Skeletal muscle tissue (tissue), 4 donors: ENCODE measurements around the gene POLR3H. TPM values are rescaled to one million over a fixed set of nuclear protein-coding genes. Genes with fewer than 3 reads are reported as not detected.

Experiments
- H3K27ac ChIP-seq: one replicate; pipeline ENCODE4 v1.7.0; 2013; ENCODE audit warnings: mild to moderate bottlenecking, low read depth, low read length, inconsistent platforms
- H3K27me3 ChIP-seq, 3 donors: one replicate each; pipeline ENCODE4 v1.7.0; 2013; ENCODE audit warnings: low read length in 3 of 3; ENCODE audit not compliant: control insufficient read depth in 3 of 3, insufficient read depth in 3 of 3
- H3K36me3 ChIP-seq, 3 donors: one replicate each; pipeline ENCODE4 v1.7.0; 2013; ENCODE audit warnings: low read length in 3 of 3; ENCODE audit not compliant: control insufficient read depth in 3 of 3, insufficient read depth in 3 of 3
- H3K4me1 ChIP-seq, 3 donors: one replicate each; pipeline ENCODE4 v1.7.0; 2013; ENCODE audit warnings: low read length in 3 of 3, mild to moderate bottlenecking in 3 of 3; ENCODE audit not compliant: control insufficient read depth in 3 of 3, insufficient read depth in 3 of 3
- H3K4me3 ChIP-seq, 3 donors: one replicate each; pipeline ENCODE4 v1.7.0; 2013; ENCODE audit warnings: low read length in 3 of 3
- H3K9ac ChIP-seq, 3 donors: one replicate each; pipeline ENCODE4 v1.7.0; 2013; ENCODE audit warnings: low read length in 3 of 3, mild to moderate bottlenecking in 3 of 3, moderate library complexity in 2 of 3, low read depth in 1 of 3
- H3K9me3 ChIP-seq, 3 donors: one replicate each; pipeline ENCODE4 v1.7.0; 2013; ENCODE audit warnings: low read length in 3 of 3; ENCODE audit not compliant: control insufficient read depth in 3 of 3
- total RNA-seq: library from RNA; depleted of rRNA; stranded (reverse); fragments of >200 nt; gene quantifications from one replicate; pipeline ENCODE4 v1.2.3, GENCODE V29; 2014
- donor health status: Osteomylitis.

The POLR3H gene
- total RNA-seq, 1 donor from 2014 or later: 12.0 TPM

GRCh38 chr22:41491374-41492100 lies 52.7 kb downstream of the POLR3H start:
- no peaks in the 10 kb centered on the region for H3K27me3 ChIP-seq
- peaks cover 0 to 6% (median 2%) of the 10 kb centered on the region in 3 donors for H3K36me3 ChIP-seq
- no peaks in the 10 kb centered on the region for H3K9me3 ChIP-seq
- no peak overlapping the region for H3K4me3 ChIP-seq
- peak overlapping the region; percentile 26 for H3K27ac ChIP-seq
- H3K4me1 ChIP-seq: peaks cover 52 to 68% (median 57%) of the 10 kb centered on the region in 3 donors
- H3K9ac ChIP-seq: no peak overlapping the region

GRCh38 chr22:41488596-41489385 lies 55.5 kb downstream of the POLR3H start:
- no peaks in the 10 kb centered on the region for H3K36me3 ChIP-seq
- no peak overlapping the region for H3K27ac ChIP-seq
- H3K4me3 ChIP-seq: no peak overlapping the region
- peaks cover 48 to 67% (median 52%) of the 10 kb centered on the region in 3 donors for H3K4me1 ChIP-seq
- peak overlapping the region in 1 of 3 donors; percentile 40 for H3K9ac ChIP-seq
- H3K9me3 ChIP-seq: no peaks in the 10 kb centered on the region
- H3K27me3 ChIP-seq: no peaks in the 10 kb centered on the region

GRCh38 chr22:41488076-41488475 lies 56.2 kb downstream of the POLR3H start:
- H3K27me3 ChIP-seq: no peaks in the 10 kb centered on the region
- peak overlapping the region in 1 of 3 donors; percentile 40 for H3K9ac ChIP-seq
- H3K36me3 ChIP-seq: no peaks in the 10 kb centered on the region
- no peak overlapping the region for H3K27ac ChIP-seq
- H3K4me3 ChIP-seq: no peak overlapping the region
- H3K9me3 ChIP-seq: no peaks in the 10 kb centered on the region
- peaks cover 48 to 68% (median 51%) of the 10 kb centered on the region in 3 donors for H3K4me1 ChIP-seq

- Histone ChIP-seq H3K4me3 (no peak overlapping the region), H3K27ac (peak overlapping the region; percentile 0), H3K36me3 (no peaks in the 10 kb centered on the region), H3K27me3 (no peaks in the 10 kb centered on the region), H3K4me1 (peaks cover 54 to 72% (median 58%) of the 10 kb centered on the region in 3 donors), H3K9ac (no peak overlapping the region), H3K9me3 (no peaks in the 10 kb centered on the region)
These were observed 57.0 kb downstream of the POLR3H start for GRCh38 chr22:41487037-41487935.

- no peak overlapping the region for H3K4me3 ChIP-seq
- no peak overlapping the region for H3K27ac ChIP-seq
- no peaks in the 10 kb centered on the region for H3K9me3 ChIP-seq
- H3K36me3 ChIP-seq: no peaks in the 10 kb centered on the region
- peaks cover 62 to 77% (median 64%) of the 10 kb centered on the region in 3 donors for H3K4me1 ChIP-seq
- H3K27me3 ChIP-seq: no peaks in the 10 kb centered on the region
- peak overlapping the region in 1 of 3 donors; percentile 57 for H3K9ac ChIP-seq
These were observed 59.2 kb downstream of the POLR3H start for GRCh38 chr22:41485033-41485432.

- Histone ChIP-seq H3K4me1 (peaks cover 57 to 73% (median 66%) of the 10 kb centered on the region in 3 donors), H3K36me3 (peaks cover 0 to 6% (median 0%) of the 10 kb centered on the region in 3 donors), H3K27me3 (no peaks in the 10 kb centered on the region), H3K27ac (peak overlapping the region; percentile 80), H3K4me3 (no peak overlapping the region), H3K9me3 (no peaks in the 10 kb centered on the region), H3K9ac (peak overlapping the region in 2 of 3 donors; percentile 4 to 33)
These were observed 61.8 kb downstream of the POLR3H start for GRCh38 chr22:41482319-41482935.

GRCh38 chr22:41481925-41482318 lies 62.3 kb downstream of the POLR3H start:
- no peaks in the 10 kb centered on the region for H3K9me3 ChIP-seq
- peaks cover 51 to 68% (median 62%) of the 10 kb centered on the region in 3 donors for H3K4me1 ChIP-seq
- no peaks in the 10 kb centered on the region for H3K27me3 ChIP-seq
- peak overlapping the region; percentile 4 to 68 (median 33) for H3K9ac ChIP-seq
- peaks cover 0 to 8% (median 0%) of the 10 kb centered on the region in 3 donors for H3K36me3 ChIP-seq
- no peak overlapping the region for H3K4me3 ChIP-seq
- peak overlapping the region; percentile 80 for H3K27ac ChIP-seq

- peak overlapping the region; percentile 80 for H3K27ac ChIP-seq
- no peaks in the 10 kb centered on the region for H3K27me3 ChIP-seq
- H3K4me3 ChIP-seq: peak overlapping the region in 2 of 3 donors; percentile 45 to 61
- no peaks in the 10 kb centered on the region for H3K9me3 ChIP-seq
- H3K4me1 ChIP-seq: peaks cover 51 to 64% (median 61%) of the 10 kb centered on the region in 3 donors
- H3K36me3 ChIP-seq: peaks cover 0 to 8% (median 0%) of the 10 kb centered on the region in 3 donors
- peak overlapping the region; percentile 61 to 79 (median 68) for H3K9ac ChIP-seq
These were observed 63.0 kb downstream of the POLR3H start for GRCh38 chr22:41481131-41481830.

- Histone ChIP-seq H3K27me3 (no peaks in the 10 kb centered on the region), H3K4me1 (peaks cover 51 to 64% (median 60%) of the 10 kb centered on the region in 3 donors), H3K4me3 (no peak overlapping the region), H3K9ac (peak overlapping the region in 2 of 3 donors; percentile 33 to 35), H3K9me3 (no peaks in the 10 kb centered on the region), H3K36me3 (peaks cover 0 to 8% (median 0%) of the 10 kb centered on the region in 3 donors), H3K27ac (peak overlapping the region; percentile 80)
These were observed 63.9 kb downstream of the POLR3H start for GRCh38 chr22:41480397-41480735.
